D721Med (cell line): ENCODE data around the gene ABCB11.

Source experiments
- DNase-seq: peaks from one replicate; pipeline ENCODE4 v3.0.0; 2011; ENCODE audit warnings: low spot score; ENCODE audit not compliant: insufficient read length
- FAIRE-seq: peaks from 2 replicates; lab custom pipeline; 2011; peaks lifted over from hg19 to GRCh38; lab: Jason Lieb, UNC
- CTCF ChIP-seq: IDR thresholded peaks from 2 replicates; pipeline ENCODE4 v1.5.1; 2012; ENCODE audit warnings: mild to moderate bottlenecking, control low read depth; ENCODE audit not compliant: insufficient read depth; ENCODE audit errors: missing control alignments

The ABCB11 gene

GRCh38 chr2:168986398-168986943 is 44.7 kb downstream of the ABCB11 start:
- DNase-seq (no peak), FAIRE-seq (no peak)
- no peak for TF ChIP-seq CTCF

DNA sequence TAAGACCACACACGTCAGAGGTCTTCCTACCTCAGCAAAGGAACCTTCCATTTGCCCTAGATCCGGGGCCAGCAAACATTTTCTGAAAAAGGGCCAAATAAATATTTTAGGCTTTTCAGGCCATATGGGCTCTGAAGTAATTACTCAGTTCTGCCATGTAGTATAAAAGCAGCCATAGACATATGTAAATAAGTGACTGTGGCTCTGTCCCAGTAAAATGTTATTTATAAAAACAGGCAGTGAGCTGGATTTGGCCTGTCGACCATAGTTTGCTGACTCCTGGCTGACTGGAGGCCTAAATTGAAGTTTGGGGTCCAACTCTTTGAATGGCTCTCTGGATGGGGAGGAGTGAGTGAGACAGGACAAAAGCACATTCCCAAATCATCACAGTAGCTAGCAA is 49.5 kb downstream of the ABCB11 start:
- TF ChIP-seq CTCF = no peak
- FAIRE-seq = no peak
- no peak for DNase-seq

GRCh38 chr2:168978461-168978861 is 52.7 kb downstream of the ABCB11 start:
- TF ChIP-seq CTCF = no peak

GRCh38 chr2:168977608-168978007 is 53.5 kb downstream of the ABCB11 start:
- FAIRE-seq = no peak
- TF ChIP-seq CTCF = no peak
- no peak for DNase-seq

More at GRCh38 chr2:168978461-168978861, 52.7 kb downstream of the ABCB11 start:
- no peak for FAIRE-seq
- DNase-seq = no peak

DNA sequence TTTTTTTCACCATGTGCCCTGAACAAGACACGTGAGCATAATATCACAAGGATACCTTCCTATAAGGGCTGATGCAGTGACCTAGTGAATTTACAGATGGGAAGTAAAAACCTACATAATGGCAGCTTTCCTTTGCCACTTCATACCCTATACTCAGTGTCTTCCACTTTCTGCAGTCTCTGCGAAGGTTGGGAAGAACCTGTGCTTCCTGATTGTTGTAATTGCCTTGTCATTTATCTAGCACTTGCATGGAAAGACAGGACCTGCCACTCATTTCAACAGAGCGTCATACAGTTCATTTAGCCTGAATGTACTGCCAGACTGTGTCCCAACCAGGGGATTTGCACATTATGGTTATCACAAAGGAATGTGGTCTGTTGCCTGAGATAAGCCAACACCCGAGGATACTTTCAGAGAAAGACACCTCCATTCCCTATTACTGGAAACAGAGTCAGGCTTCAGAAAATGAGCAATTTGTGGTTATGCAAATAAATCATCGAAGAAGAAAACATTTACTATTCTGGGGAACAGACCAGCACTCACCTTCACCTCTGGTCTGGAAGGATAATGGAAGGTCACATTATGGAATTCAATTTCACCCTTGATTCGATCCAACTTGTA is 55.0 kb downstream of the ABCB11 start:
- FAIRE-seq (no peak), DNase-seq (no peak)
- TF ChIP-seq CTCF = no peak

GRCh38 chr2:168974428-168974827 is 56.7 kb downstream of the ABCB11 start:
- FAIRE-seq = no peak
- no peak for TF ChIP-seq CTCF
- no peak for DNase-seq

GRCh38 chr2:168971261-168971660 is 59.9 kb downstream of the ABCB11 start:
- DNase-seq (no peak), FAIRE-seq (no peak)

More at GRCh38 chr2:168971261-168971660, 59.9 kb downstream of the ABCB11 start:
- TF ChIP-seq CTCF = no peak
